Loucy (cell line): ENCODE data around the gene CAPN1.

Source experiments
- H2AFZ ChIP-seq: fragments of 200-600 bp; sonication (generic); 2 replicates; pipeline ENCODE4 v1.6.0; 2016; ENCODE audit warnings: antibody characterized with exemption, mild to moderate bottlenecking, low read length, moderate library complexity
- H3F3A ChIP-seq: fragments of 200-600 bp; 2 replicates; pipeline ENCODE4 v1.6.0; 2016; ENCODE audit warnings: antibody characterized with exemption, low read depth, mild to moderate bottlenecking
- H3K27me3 ChIP-seq: fragments of 200-600 bp; sonication (generic); 2 replicates; pipeline ENCODE4 v1.6.1; 2014; ENCODE audit warnings: low read length, mild to moderate bottlenecking; ENCODE audit not compliant: insufficient read depth, poor library complexity, severe bottlenecking
- H3K36me3 ChIP-seq: fragments of 200-600 bp; sonication (generic); 2 replicates; pipeline ENCODE4 v1.6.1; 2016; ENCODE audit warnings: low read length; ENCODE audit not compliant: insufficient read depth
- H3K4me1 ChIP-seq: fragments of 200-600 bp; sonication (generic); 2 replicates; pipeline ENCODE4 v1.5.1; 2014; ENCODE audit warnings: low read length, mild to moderate bottlenecking; ENCODE audit not compliant: insufficient read depth, poor library complexity, severe bottlenecking
- H3K4me2 ChIP-seq: fragments of 200-600 bp; sonication (generic); 2 replicates; pipeline ENCODE4 v1.6.0; 2014; ENCODE audit warnings: antibody characterized with exemption, low read length, low read depth, mild to moderate bottlenecking; ENCODE audit not compliant: poor library complexity, severe bottlenecking
- H3K4me3 ChIP-seq: fragments of 200-600 bp; sonication (generic); 2 replicates; pipeline ENCODE4 v1.5.1; 2014; ENCODE audit warnings: low read length, mild to moderate bottlenecking, mixed read lengths; ENCODE audit not compliant: poor library complexity, severe bottlenecking
- H3K79me2 ChIP-seq: fragments of 200-600 bp; sonication (generic); 2 replicates; pipeline ENCODE4 v1.6.1; 2014; ENCODE audit warnings: low read length; ENCODE audit not compliant: insufficient read depth
- H3K9ac ChIP-seq: fragments of 200-600 bp; sonication (generic); 2 replicates; pipeline ENCODE4 v1.6.0; 2014; ENCODE audit warnings: mild to moderate bottlenecking, low read depth, low read length, moderate library complexity; ENCODE audit not compliant: poor library complexity, severe bottlenecking
- H3K9me2 ChIP-seq: fragments of 200-600 bp; sonication (generic); replicated peaks from 2 replicates; pipeline ENCODE4 v1.6.1; 2016; ENCODE audit warnings: low read depth, low read length, mixed read lengths
- H3K9me3 ChIP-seq: fragments of 200-600 bp; sonication (generic); 2 replicates; pipeline ENCODE4 v1.6.1; 2014; ENCODE audit warnings: mild to moderate bottlenecking, antibody characterized with exemption, low read length, low read depth; ENCODE audit not compliant: insufficient read depth
- H4K20me1 ChIP-seq: fragments of 200-600 bp; sonication (generic); 2 replicates; pipeline ENCODE4 v1.6.0; 2014; ENCODE audit warnings: antibody characterized with exemption, low read length, mild to moderate bottlenecking; ENCODE audit not compliant: insufficient read depth, poor library complexity, severe bottlenecking
- EZH2phosphoT487 ChIP-seq: fragments of 200-600 bp; IDR thresholded peaks from 2 replicates; pipeline ENCODE4 v1.6.1; 2018; ENCODE audit warnings: antibody characterized with exemption, mild to moderate bottlenecking, moderate library complexity, borderline replicate concordance
- TF ChIP-seq, protein P1 (sequence below): fragments of 200-600 bp; sonication (generic); conservative IDR thresholded peaks from 2 replicates; pipeline ENCODE4 v1.5.1; 2014; ENCODE audit warnings: mild to moderate bottlenecking, antibody characterized with exemption, low read length

The CAPN1 gene

DNA sequence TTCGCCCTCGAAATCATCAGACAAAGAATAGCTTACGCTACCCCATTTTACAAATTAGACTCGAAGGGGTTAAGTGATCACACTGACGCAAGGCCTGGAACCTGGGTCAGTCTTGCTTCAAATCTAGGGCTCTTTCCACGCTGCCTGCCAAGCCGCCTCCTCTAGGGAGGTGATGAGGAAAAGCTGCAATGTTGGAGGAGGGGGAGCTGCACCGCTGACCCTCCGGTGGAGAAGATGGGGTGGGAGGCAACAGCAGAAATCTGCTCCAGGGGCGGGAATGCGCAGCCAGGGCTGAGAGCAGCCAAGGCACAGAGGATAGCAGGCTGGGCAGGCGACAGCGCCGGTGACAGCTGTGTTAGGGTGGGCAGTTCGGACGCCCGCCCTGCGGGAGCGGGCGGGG, 48.0 kb upstream of the CAPN1 start:
- Histone ChIP-seq H3K4me1 (peaks cover 24% of the 10 kb centered on the region), H3K9ac (peak overlapping the region; percentile 88), H3F3A (no peaks in the 10 kb centered on the region), H3K27me3 (no peaks in the 10 kb centered on the region), H3K9me2 (no peaks in the 10 kb centered on the region), H3K79me2 (peaks cover 26% of the 10 kb centered on the region), H3K9me3 (no peaks in the 10 kb centered on the region), H3K4me3 (peak overlapping the region; percentile 84), H4K20me1 (peaks cover 21% of the 10 kb centered on the region), H3K36me3 (peaks cover 26% of the 10 kb centered on the region), H3K4me2 (peak overlapping the region; percentile 98), H2AFZ (no peak overlapping the region; the same call in 1 of the 2 replicates)
- TF ChIP-seq, protein P1, sequence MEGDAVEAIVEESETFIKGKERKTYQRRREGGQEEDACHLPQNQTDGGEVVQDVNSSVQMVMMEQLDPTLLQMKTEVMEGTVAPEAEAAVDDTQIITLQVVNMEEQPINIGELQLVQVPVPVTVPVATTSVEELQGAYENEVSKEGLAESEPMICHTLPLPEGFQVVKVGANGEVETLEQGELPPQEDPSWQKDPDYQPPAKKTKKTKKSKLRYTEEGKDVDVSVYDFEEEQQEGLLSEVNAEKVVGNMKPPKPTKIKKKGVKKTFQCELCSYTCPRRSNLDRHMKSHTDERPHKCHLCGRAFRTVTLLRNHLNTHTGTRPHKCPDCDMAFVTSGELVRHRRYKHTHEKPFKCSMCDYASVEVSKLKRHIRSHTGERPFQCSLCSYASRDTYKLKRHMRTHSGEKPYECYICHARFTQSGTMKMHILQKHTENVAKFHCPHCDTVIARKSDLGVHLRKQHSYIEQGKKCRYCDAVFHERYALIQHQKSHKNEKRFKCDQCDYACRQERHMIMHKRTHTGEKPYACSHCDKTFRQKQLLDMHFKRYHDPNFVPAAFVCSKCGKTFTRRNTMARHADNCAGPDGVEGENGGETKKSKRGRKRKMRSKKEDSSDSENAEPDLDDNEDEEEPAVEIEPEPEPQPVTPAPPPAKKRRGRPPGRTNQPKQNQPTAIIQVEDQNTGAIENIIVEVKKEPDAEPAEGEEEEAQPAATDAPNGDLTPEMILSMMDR, result no peak
- TF ChIP-seq EZH2phosphoT487, result no peak

DNA sequence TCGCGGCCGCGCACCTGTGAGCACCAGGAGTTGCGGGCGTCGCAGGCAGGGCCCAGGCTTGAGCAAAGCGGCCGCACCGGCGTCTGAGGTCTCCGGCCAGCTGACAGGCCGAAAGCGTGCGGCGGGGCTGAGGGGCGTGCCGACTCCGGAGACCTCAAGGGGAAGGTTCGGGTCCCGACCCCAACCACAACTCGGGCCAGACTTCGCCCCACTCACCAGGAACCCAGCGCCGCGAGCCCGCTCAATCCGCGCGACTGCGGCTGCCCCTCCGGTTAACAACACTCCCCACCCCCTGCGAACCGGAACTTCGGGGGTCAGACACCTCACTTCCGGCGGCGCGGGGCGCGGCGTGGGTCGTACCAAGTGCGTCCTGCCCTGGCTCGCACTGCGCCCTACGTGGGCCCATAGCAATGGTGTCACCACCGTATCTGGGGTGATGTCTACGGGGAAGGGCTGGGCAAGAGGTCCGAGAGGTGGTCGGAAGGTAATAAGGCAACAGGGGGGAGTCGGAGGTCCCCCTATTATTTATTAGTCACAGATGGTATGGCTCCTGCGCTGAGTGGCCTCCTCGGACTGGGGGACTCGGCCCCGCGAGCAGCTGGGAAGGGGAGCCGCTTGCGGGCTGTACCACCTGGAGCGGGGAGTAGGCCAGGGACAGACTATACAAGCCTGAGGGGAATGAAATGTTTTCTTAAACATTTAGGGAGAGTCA, 47.3 kb upstream of the CAPN1 start, which contains the start of gene SYVN1:
TSS of gene SYVN1 (minus strand) at position 280 of the 712 bp plus-strand sequence. CDS start 918 bp downstream, outside the sequence.
- Histone ChIP-seq H3K4me1 (peaks cover 24% of the 10 kb centered on the region), H3K9me3 (no peaks in the 10 kb centered on the region), H2AFZ (peak within 1 kb of the TSS; percentile 92), H3K4me3 (peak within 1 kb of the TSS; percentile 84), H3K36me3 (peaks cover 19% of the 10 kb centered on the region; the same call in 1 of the 2 replicates), H3K79me2 (peaks cover 26% of the 10 kb centered on the region), H3F3A (no peaks in the 10 kb centered on the region), H4K20me1 (peaks cover 21% of the 10 kb centered on the region), H3K9me2 (no peaks in the 10 kb centered on the region), H3K9ac (peak within 1 kb of the TSS; percentile 88), H3K27me3 (no peaks in the 10 kb centered on the region), H3K4me2 (peak within 1 kb of the TSS; percentile 98)
- TF ChIP-seq, protein P1, result no peak
- TF ChIP-seq EZH2phosphoT487, result no peak

DNA sequence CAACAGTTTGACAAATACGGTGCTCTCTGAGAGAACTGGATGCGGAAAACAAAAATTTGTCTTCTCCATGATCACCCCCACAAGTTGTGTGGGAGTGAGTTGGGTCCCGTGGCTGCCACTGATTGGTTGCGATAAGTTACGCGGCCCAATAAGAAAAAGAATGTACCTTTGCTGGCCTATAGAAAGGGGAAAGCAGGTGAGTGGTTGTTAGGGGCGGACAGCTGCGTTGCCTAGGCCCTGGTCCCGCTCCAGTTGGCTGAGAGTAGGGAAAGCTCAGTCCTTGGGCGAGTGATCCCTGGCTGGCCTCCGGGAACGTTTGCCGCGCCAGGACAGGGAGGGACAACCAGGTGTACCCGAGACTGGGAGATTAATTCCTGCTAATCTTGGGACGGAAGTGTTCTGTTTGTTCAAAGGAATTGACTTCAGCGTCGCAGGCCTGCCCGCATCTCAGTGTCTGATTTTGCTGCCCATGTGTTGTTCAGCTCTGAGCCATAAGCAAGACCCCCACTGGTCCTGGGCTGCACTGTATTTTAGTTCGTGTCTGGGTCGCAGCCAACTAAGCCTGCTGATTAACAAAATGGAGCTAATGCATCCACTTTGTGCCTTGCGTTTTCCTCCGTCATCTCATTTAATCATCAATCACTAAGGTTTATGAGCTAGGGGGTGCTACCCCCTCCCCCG, 46.6 kb upstream of the CAPN1 start:
- Histone ChIP-seq H3K27me3 (no peaks in the 10 kb centered on the region), H2AFZ (peak overlapping the region; percentile 92), H3K9ac (peak overlapping the region; percentile 88), H3K36me3 (peaks cover 12% of the 10 kb centered on the region; the same call in 1 of the 2 replicates), H3K79me2 (peaks cover 26% of the 10 kb centered on the region), H3K4me1 (peaks cover 24% of the 10 kb centered on the region), H4K20me1 (peaks cover 21% of the 10 kb centered on the region), H3K4me2 (peak overlapping the region; percentile 98), H3K9me3 (no peaks in the 10 kb centered on the region), H3K9me2 (no peaks in the 10 kb centered on the region), H3F3A (no peaks in the 10 kb centered on the region), H3K4me3 (peak overlapping the region; percentile 84)
- no peak for TF ChIP-seq EZH2phosphoT487
- TF ChIP-seq, protein P1, result no peak
